CD4-positive, alpha-beta memory T cell (primary cell): ENCODE data around the gene FAM234A. TPM values are rescaled to one million over a fixed set of nuclear protein-coding genes. Genes with fewer than 3 reads are reported as not detected.
A peak's percentile ranks its signal among the peaks of the same experiment; 100 is the strongest.
"Not testable (repeated sequence)": the region's sequence is repeated elsewhere in the genome, so short reads cannot be mapped to it uniquely, and the experiment has no call there.

ENCODE experiments used
- CTCF ChIA-PET: fragments of 350-600 bp; sonication (Branson Sonifier 250); formaldehyde crosslinking; loops from one replicate; lab custom pipeline; 2021; ENCODE audit warnings: inconsistent platforms; ENCODE audit not compliant: partially characterized antibody; lab: Charles Lee
- POLR2A ChIA-PET: fragments of 350-600 bp; sonication (Branson Sonifier 250); formaldehyde crosslinking; loops from one replicate; lab custom pipeline; 2021; ENCODE audit not compliant: partially characterized antibody; lab: Charles Lee
- DNase-seq, 5 donors: peaks; one replicate each; pipeline versions ENCODE4 v3.0.0 to v3.0.0-alpha.2; 2020 to 2022; ENCODE audit warnings: mixed read lengths in 1 of 5
- H3K27ac ChIP-seq: one replicate; pipeline ENCODE4 v1.7.0; 2013; ENCODE audit warnings: low read depth, low read length
- H3K27me3 ChIP-seq: 2 replicates; pipeline ENCODE4 v1.7.0; 2013; ENCODE audit warnings: mild to moderate bottlenecking, low read length, moderate library complexity; ENCODE audit not compliant: insufficient read depth
- H3K36me3 ChIP-seq: 2 replicates; pipeline ENCODE4 v1.7.0; 2013; ENCODE audit warnings: mild to moderate bottlenecking, low read length, moderate library complexity; ENCODE audit not compliant: insufficient read depth
- H3K4me1 ChIP-seq: 2 replicates; pipeline ENCODE4 v1.7.0; 2013; ENCODE audit warnings: mild to moderate bottlenecking, low read length, moderate library complexity; ENCODE audit not compliant: insufficient read depth
- H3K4me3 ChIP-seq, 2 donors: one replicate each; pipeline ENCODE4 v1.7.0; 2013; ENCODE audit warnings: low read length in 2 of 2, mild to moderate bottlenecking in 1 of 2
- H3K9me3 ChIP-seq, 2 donors: one replicate each; pipeline ENCODE4 v1.7.0; 2013; ENCODE audit warnings: low read length in 2 of 2, control low read depth in 1 of 2; ENCODE audit not compliant: control insufficient read depth in 1 of 2
- H3K27ac Mint-ChIP-seq, 7 donors: one replicate each; pipeline ENCODE4 v1.8.0; 2020 to 2021; ENCODE audit warnings: mixed read lengths in 7 of 7, mild to moderate bottlenecking in 6 of 7, inconsistent platforms in 3 of 7, moderate library complexity in 3 of 7
- H3K27me3 Mint-ChIP-seq, 2 donors: one replicate each; pipeline ENCODE4 v1.8.0; 2020 to 2021; ENCODE audit warnings: mixed read lengths in 2 of 2
- H3K36me3 Mint-ChIP-seq, 2 donors: one replicate each; pipeline ENCODE4 v1.8.0; 2020 to 2021; ENCODE audit warnings: mixed read lengths in 2 of 2, inconsistent platforms in 1 of 2, mild to moderate bottlenecking in 1 of 2
- H3K4me1 Mint-ChIP-seq, 4 donors: one replicate each; pipeline ENCODE4 v1.8.0; 2020 to 2021; ENCODE audit warnings: mixed read lengths in 4 of 4, mild to moderate bottlenecking in 1 of 4
- H3K4me3 Mint-ChIP-seq, 8 donors: one replicate each; pipeline ENCODE4 v1.8.0; 2020 to 2021; ENCODE audit warnings: mixed read lengths in 8 of 8, mild to moderate bottlenecking in 7 of 8, moderate library complexity in 6 of 8, inconsistent platforms in 3 of 8
- H3K9me3 Mint-ChIP-seq, 8 donors: one replicate each; pipeline ENCODE4 v1.8.0; 2020 to 2021; ENCODE audit warnings: mixed read lengths in 8 of 8, mild to moderate bottlenecking in 5 of 8, inconsistent platforms in 3 of 8, moderate library complexity in 1 of 8
- intact Hi-C: fragments of 100-400 bp; cut with micrococcal nuclease; formaldehyde crosslinking; loops from one replicate; pipeline ENCODE4 v1.15.1; 2023
- polyA plus RNA-seq, 2 donors: library from polyadenylated mRNA; unstranded; fragments of 300-500 nt; fragmentation: Illumina TruSeq; gene quantifications; one replicate each; pipeline ENCODE4 v1.2.3, GENCODE V29; 2021
- total RNA-seq, 2 experiments: library from RNA; stranded (reverse); gene quantifications; one replicate each; pipeline ENCODE4 v1.2.3, GENCODE V29; 2021

The FAM234A gene
- total and polyA plus RNA-seq, 4 experiments from 2014 or later, result 18.2 to 41.1 (median 34.9) TPM

- CTCF ChIA-PET, result interaction anchor here (0.6 kb wide), 1 partner anchor 96 kb away, joined by 3 read pairs; no protein-coding TSS in a partner anchor
Measured at GRCh38 chr16:255183-255582, 20.6 kb downstream of the FAM234A start.

GRCh38 chr16:258091-258490 lies 23.5 kb downstream of the FAM234A start:
- POLR2A ChIA-PET, H3K4me3 ChIP-seq, H3K9me3 ChIP-seq, H3K27me3 Mint-ChIP-seq, H3K27ac Mint-ChIP-seq, DNase-seq, H3K27me3 ChIP-seq, intact Hi-C loops, H3K36me3 ChIP-seq, H3K27ac ChIP-seq, H3K4me3 Mint-ChIP-seq, H3K9me3 Mint-ChIP-seq: not testable (repeated sequence)
- CTCF ChIA-PET, result interaction anchor here (3.3 kb wide), 1 partner anchor 23 kb away, joined by 8 read pairs; the partner anchor contains the start of gene FAM234A
- peaks cover 10 to 32% (median 17%) of the 10 kb centered on the region in 4 donors for H3K4me1 Mint-ChIP-seq
- H3K36me3 Mint-ChIP-seq, result peaks cover 27 to 37% of the 10 kb centered on the region in 2 donors
- H3K4me1 ChIP-seq, result peaks cover 12% of the 10 kb centered on the region

More at GRCh38 chr16:255183-255582, 20.6 kb downstream of the FAM234A start:
- Histone ChIP-seq H3K4me3 (no peak overlapping the region), H3K9me3 (no peaks in the 10 kb centered on the region), H3K27ac (no peak overlapping the region), H3K36me3 (no peaks in the 10 kb centered on the region), H3K27me3 (no peaks in the 10 kb centered on the region), H3K4me1 (peaks cover 22% of the 10 kb centered on the region)
- intact Hi-C loops, result no loop called here
- no peaks in the 10 kb centered on the region for H3K27me3 Mint-ChIP-seq
- DNase-seq, result no peak
- peaks cover 19 to 41% (median 29%) of the 10 kb centered on the region in 4 donors for H3K4me1 Mint-ChIP-seq
- H3K27ac Mint-ChIP-seq, result peak overlapping the region in 1 of 7 donors; percentile 55
- POLR2A ChIA-PET, result no interaction called here
- peak overlapping the region in 1 of 8 donors; percentile 39 for H3K4me3 Mint-ChIP-seq
- H3K9me3 Mint-ChIP-seq, result no peaks in the 10 kb centered on the region
- peaks cover 21 to 31% of the 10 kb centered on the region in 2 donors for H3K36me3 Mint-ChIP-seq

GRCh38 chr16:259226-259625 lies 24.6 kb downstream of the FAM234A start:
- peak in 1 of 5 donors; percentile 7 for DNase-seq
- Histone ChIP-seq H3K27ac (no peak overlapping the region), H3K4me1 (peaks cover under 1% of the 10 kb centered on the region), H3K36me3 (no peaks in the 10 kb centered on the region), H3K27me3 (no peaks in the 10 kb centered on the region), H3K4me3 (no peak overlapping the region), H3K9me3 (no peaks in the 10 kb centered on the region)
- intact Hi-C loops, result no loop called here
- Mint-ChIP-seq H3K4me3 (no peak overlapping the region), H3K9me3 (no peaks in the 10 kb centered on the region), H3K27me3 (no peaks in the 10 kb centered on the region), H3K4me1 (peaks cover 5 to 21% (median 9%) of the 10 kb centered on the region in 4 donors), H3K27ac (peak overlapping the region in 1 of 7 donors; percentile 3), H3K36me3 (peaks cover 27 to 33% of the 10 kb centered on the region in 2 donors)
- ChIA-PET POLR2A (no interaction called here), CTCF (interaction anchor here (3.3 kb wide), 1 partner anchor 24 kb away, joined by 8 read pairs; the partner anchor contains the start of gene FAM234A)

- Mint-ChIP-seq H3K27me3 (no peaks in the 10 kb centered on the region), H3K27ac (no peak overlapping the region), H3K4me1 (peaks cover 3 to 15% (median 7%) of the 10 kb centered on the region in 4 donors), H3K36me3 (peaks cover 27 to 33% of the 10 kb centered on the region in 2 donors), H3K4me3 (no peak overlapping the region), H3K9me3 (no peaks in the 10 kb centered on the region)
- no peaks in the 10 kb centered on the region for H3K4me1 ChIP-seq
- DNase-seq, result peak in 1 of 5 donors; percentile 2
- ChIA-PET POLR2A (no interaction called here), CTCF (interaction anchor here (3.3 kb wide), 1 partner anchor 25 kb away, joined by 8 read pairs; the partner anchor contains the start of gene FAM234A)
- no peaks in the 10 kb centered on the region for H3K27me3 ChIP-seq
- H3K9me3 ChIP-seq, result no peaks in the 10 kb centered on the region
- intact Hi-C loops, result no loop called here
- H3K36me3 ChIP-seq, result no peaks in the 10 kb centered on the region
- H3K27ac ChIP-seq, result no peak overlapping the region
- H3K4me3 ChIP-seq, result no peak overlapping the region
Measured at GRCh38 chr16:259814-260253, 25.2 kb downstream of the FAM234A start.

GRCh38 chr16:260326-260725 lies 25.7 kb downstream of the FAM234A start:
- Mint-ChIP-seq H3K27ac (peak overlapping the region in 1 of 7 donors; percentile 48), H3K9me3 (no peaks in the 10 kb centered on the region), H3K4me1 (peaks cover 3 to 11% (median 6%) of the 10 kb centered on the region in 4 donors), H3K4me3 (no peak overlapping the region), H3K27me3 (no peaks in the 10 kb centered on the region), H3K36me3 (peaks cover 27 to 31% of the 10 kb centered on the region in 2 donors)
- no peaks in the 10 kb centered on the region for H3K9me3 ChIP-seq
- H3K27ac ChIP-seq, result no peak overlapping the region
- no peak overlapping the region for H3K4me3 ChIP-seq
- DNase-seq, result peak in 1 of 5 donors; percentile 17
- peaks cover under 1% of the 10 kb centered on the region for H3K4me1 ChIP-seq
- intact Hi-C loops, result no loop called here
- ChIA-PET CTCF (interaction anchor here (3.3 kb wide), 1 partner anchor 25 kb away, joined by 8 read pairs; the partner anchor contains the start of gene FAM234A), POLR2A (no interaction called here)
- no peaks in the 10 kb centered on the region for H3K36me3 ChIP-seq
- H3K27me3 ChIP-seq, result no peaks in the 10 kb centered on the region

GRCh38 chr16:261031-261691 lies 26.5 kb downstream of the FAM234A start:
- Mint-ChIP-seq H3K4me3 (no peak overlapping the region), H3K27me3 (no peaks in the 10 kb centered on the region), H3K27ac (no peak overlapping the region), H3K36me3 (peaks cover 22 to 26% of the 10 kb centered on the region in 2 donors), H3K4me1 (peaks cover 2 to 14% (median 3%) of the 10 kb centered on the region in 4 donors), H3K9me3 (no peaks in the 10 kb centered on the region)
- POLR2A ChIA-PET, result no interaction called here
- no peak overlapping the region for H3K27ac ChIP-seq
- intact Hi-C loops, result no loop called here
- H3K4me3 ChIP-seq, result no peak overlapping the region
- peaks cover 6% of the 10 kb centered on the region for H3K4me1 ChIP-seq
- no peaks in the 10 kb centered on the region for H3K36me3 ChIP-seq
- CTCF ChIA-PET, result interaction anchor here (3.3 kb wide), 1 partner anchor 26 kb away, joined by 8 read pairs; the partner anchor contains the start of gene FAM234A
- no peaks in the 10 kb centered on the region for H3K9me3 ChIP-seq
- peak in 1 of 5 donors; percentile 13 for DNase-seq
- no peaks in the 10 kb centered on the region for H3K27me3 ChIP-seq

GRCh38 chr16:262121-262745 lies 27.6 kb downstream of the FAM234A start:
- DNase-seq, result peak in 1 of 5 donors; percentile 37
- Histone ChIP-seq H3K27ac (no peak overlapping the region), H3K36me3 (no peaks in the 10 kb centered on the region), H3K9me3 (no peaks in the 10 kb centered on the region), H3K27me3 (no peaks in the 10 kb centered on the region), H3K4me1 (peaks cover 6% of the 10 kb centered on the region), H3K4me3 (no peak overlapping the region)
- peak overlapping the region in 1 of 7 donors; percentile 24 for H3K27ac Mint-ChIP-seq
- intact Hi-C loops, result no loop called here
- H3K36me3 Mint-ChIP-seq, result peaks cover 19 to 24% of the 10 kb centered on the region in 2 donors
- H3K27me3 Mint-ChIP-seq, result no peaks in the 10 kb centered on the region
- POLR2A ChIA-PET, result interaction anchor here (0.6 kb wide), 1 partner anchor 9 kb away, joined by 3 read pairs; no protein-coding TSS in a partner anchor
- peaks cover 0 to 13% (median 2%) of the 10 kb centered on the region in 4 donors for H3K4me1 Mint-ChIP-seq
- CTCF ChIA-PET, result no interaction called here
- no peaks in the 10 kb centered on the region for H3K9me3 Mint-ChIP-seq
- no peak overlapping the region for H3K4me3 Mint-ChIP-seq
